Measurements from ENCODE around the gene ATXN1. TPM values are rescaled to one million over a fixed set of nuclear protein-coding genes. Genes with fewer than 3 reads are reported as not detected.

The ATXN1 gene
- total RNA-seq, 1 experiment from 2014 or later, result 27.0 TPM

DNA sequence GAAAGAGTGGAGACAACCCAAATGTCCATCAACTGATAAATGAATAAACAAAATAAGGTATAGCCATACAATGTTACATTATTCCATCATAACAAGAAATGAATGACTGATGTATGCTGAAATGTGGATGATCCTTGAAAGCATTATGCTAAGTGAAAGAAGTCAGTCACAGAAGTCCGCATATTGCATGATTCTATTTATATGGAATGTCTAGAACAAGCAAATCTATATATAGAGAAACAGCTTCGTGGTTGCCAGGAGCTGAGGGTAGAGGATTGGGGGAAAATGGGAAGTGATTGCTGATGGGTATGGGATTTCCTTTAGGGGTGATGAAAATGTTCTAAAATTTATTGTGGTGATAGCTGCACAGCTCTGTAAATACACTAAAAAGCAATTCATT is 196.8 kb downstream of the ATXN1 start:
- Histone ChIP-seq H4K20me1 (ENCODE audit: low read length) (no peaks in the 10 kb centered on the region), H3K4me2 (ENCODE audit: low read length) (no peak overlapping the region), H3K79me2 (ENCODE audit: low read length) (no peaks in the 10 kb centered on the region), H3K9me2 (replicated peaks; ENCODE audit: low read length) (no peaks in the 10 kb centered on the region), H3K27me3 (ENCODE audit: low read length) (no peaks in the 10 kb centered on the region), H3F3A (ENCODE audit: low read length, unreplicated experiment) (no peaks in the 10 kb centered on the region), H2AFZ (ENCODE audit: low read length) (no peak overlapping the region), H3K27ac (ENCODE audit: low read length) (no peak overlapping the region), H3K9me3 (ENCODE audit: low read length) (no peaks in the 10 kb centered on the region), H3K9ac (ENCODE audit: low read length) (no peak overlapping the region), H3K36me3 (ENCODE audit: low read depth, low read length) (no peaks in the 10 kb centered on the region), H3K4me3 (ENCODE audit: low read length) (no peak overlapping the region), H3K4me1 (ENCODE audit: insufficient read depth, low read length) (peaks cover 5% of the 10 kb centered on the region; the same call in 1 of the 2 replicates)
- no TSS peak for BruUV-seq (replicated peaks)
- TF ChIP-seq, protein P1, sequence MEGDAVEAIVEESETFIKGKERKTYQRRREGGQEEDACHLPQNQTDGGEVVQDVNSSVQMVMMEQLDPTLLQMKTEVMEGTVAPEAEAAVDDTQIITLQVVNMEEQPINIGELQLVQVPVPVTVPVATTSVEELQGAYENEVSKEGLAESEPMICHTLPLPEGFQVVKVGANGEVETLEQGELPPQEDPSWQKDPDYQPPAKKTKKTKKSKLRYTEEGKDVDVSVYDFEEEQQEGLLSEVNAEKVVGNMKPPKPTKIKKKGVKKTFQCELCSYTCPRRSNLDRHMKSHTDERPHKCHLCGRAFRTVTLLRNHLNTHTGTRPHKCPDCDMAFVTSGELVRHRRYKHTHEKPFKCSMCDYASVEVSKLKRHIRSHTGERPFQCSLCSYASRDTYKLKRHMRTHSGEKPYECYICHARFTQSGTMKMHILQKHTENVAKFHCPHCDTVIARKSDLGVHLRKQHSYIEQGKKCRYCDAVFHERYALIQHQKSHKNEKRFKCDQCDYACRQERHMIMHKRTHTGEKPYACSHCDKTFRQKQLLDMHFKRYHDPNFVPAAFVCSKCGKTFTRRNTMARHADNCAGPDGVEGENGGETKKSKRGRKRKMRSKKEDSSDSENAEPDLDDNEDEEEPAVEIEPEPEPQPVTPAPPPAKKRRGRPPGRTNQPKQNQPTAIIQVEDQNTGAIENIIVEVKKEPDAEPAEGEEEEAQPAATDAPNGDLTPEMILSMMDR (conservative IDR thresholded peaks at IDR 0.05; ENCODE audit: low read depth, low read length), result no peak
- TF ChIP-seq EZH2phosphoT487 (IDR thresholded peaks at IDR 0.05; ENCODE audit: borderline replicate concordance, low read length) (no peak), EZH2 (IDR thresholded peaks at IDR 0.05; ENCODE audit: low read length, unreplicated experiment) (no peak)
- POLR2A ChIA-PET (ENCODE audit: unreplicated experiment), result no interaction called here
- DNase-seq, result no peak
- no peak for ATAC-seq
- CTCF ChIA-PET, result interaction anchor here (0.6 kb wide), 1 partner anchor 206 kb away, joined by 3 read pairs; no protein-coding TSS in a partner anchor
- intact Hi-C loops (cut with micrococcal nuclease), result no loop called here

DNA sequence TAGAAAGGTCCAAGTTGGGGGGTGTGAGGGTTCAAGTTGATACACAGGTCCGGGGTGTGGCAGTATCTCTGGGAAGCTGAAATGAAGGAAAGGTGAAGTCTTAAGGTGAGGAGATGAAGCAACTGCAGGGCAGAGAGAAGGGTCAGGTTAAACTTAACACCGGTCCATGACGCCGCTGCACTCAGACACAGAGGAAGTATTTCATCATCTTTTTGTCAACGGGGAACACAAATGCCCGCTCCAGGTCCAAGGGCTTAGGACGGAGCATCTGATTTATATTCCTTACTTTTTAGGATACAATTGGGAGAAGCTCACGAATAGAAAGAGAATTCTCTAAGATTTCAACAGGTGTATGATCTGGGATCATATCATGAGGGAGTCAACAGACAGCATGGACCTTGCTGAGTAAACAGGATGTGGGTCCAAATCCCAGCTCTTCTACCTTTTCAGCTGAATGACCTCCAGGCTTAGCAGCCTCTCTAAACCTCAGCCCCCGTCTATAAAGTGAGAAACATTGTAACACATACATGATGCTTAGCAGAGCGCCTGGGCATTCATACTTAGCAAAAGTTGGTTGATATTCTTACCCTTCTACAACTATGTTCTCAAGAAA is 197.5 kb downstream of the ATXN1 start:
- no peak for ATAC-seq
- no peak overlapping the region for H3K4me3 ChIP-seq (ENCODE audit: low read length)
- DNase-seq, result no peak
- intact Hi-C loops (cut with micrococcal nuclease), result no loop called here
- H3K4me2 ChIP-seq (ENCODE audit: low read length), result no peak overlapping the region
- H3K9ac ChIP-seq (ENCODE audit: low read length), result no peak overlapping the region
- BruUV-seq (replicated peaks), result no TSS peak
- ChIA-PET POLR2A (ENCODE audit: unreplicated experiment) (no interaction called here), CTCF (no interaction called here)
- H2AFZ ChIP-seq (ENCODE audit: low read length), result no peak overlapping the region
- no peaks in the 10 kb centered on the region for H3K79me2 ChIP-seq (ENCODE audit: low read length)
- H3K36me3 ChIP-seq (ENCODE audit: low read depth, low read length), result no peaks in the 10 kb centered on the region
- peaks cover 5% of the 10 kb centered on the region; the same call in 1 of the 2 replicates for H3K4me1 ChIP-seq (ENCODE audit: insufficient read depth, low read length)
- no peak for TF ChIP-seq EZH2phosphoT487 (IDR thresholded peaks at IDR 0.05; ENCODE audit: borderline replicate concordance, low read length)
- no peak for TF ChIP-seq EZH2 (IDR thresholded peaks at IDR 0.05; ENCODE audit: low read length, unreplicated experiment)
- TF ChIP-seq, protein P1 (conservative IDR thresholded peaks at IDR 0.05; ENCODE audit: low read depth, low read length), result no peak
- H3K9me3 ChIP-seq (ENCODE audit: low read length), result no peaks in the 10 kb centered on the region
- no peaks in the 10 kb centered on the region for H3K27me3 ChIP-seq (ENCODE audit: low read length)
- no peaks in the 10 kb centered on the region for H3K9me2 ChIP-seq (replicated peaks; ENCODE audit: low read length)
- H4K20me1 ChIP-seq (ENCODE audit: low read length), result no peaks in the 10 kb centered on the region
- no peaks in the 10 kb centered on the region for H3F3A ChIP-seq (ENCODE audit: low read length, unreplicated experiment)
- H3K27ac ChIP-seq (ENCODE audit: low read length), result no peak overlapping the region

DNA sequence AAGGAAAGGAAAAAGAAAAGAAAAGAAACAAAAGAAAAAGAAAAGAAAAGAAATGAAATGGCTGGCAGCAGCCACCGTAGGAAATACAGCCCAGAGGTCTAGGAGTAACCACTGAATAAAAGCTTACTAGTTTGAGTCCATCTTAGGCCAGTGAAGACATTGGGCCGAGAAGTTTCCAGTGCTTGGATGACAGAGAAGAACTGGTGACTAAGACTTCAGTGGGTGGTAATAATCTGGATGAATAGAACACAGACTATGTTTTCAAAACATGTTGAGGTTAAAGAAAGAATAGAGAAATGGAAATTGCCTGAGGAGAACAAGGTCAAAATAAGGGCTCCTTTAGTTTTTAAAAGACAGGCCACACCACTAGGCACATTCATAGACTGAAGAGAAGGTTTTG is 198.8 kb downstream of the ATXN1 start:
- POLR2A ChIA-PET (ENCODE audit: unreplicated experiment), result no interaction called here
- no peak for DNase-seq
- no peak for ATAC-seq

More for the DNA sequence above, 198.8 kb downstream of the ATXN1 start:
- H3K9me3 ChIP-seq (ENCODE audit: low read length), result no peaks in the 10 kb centered on the region
- no peak overlapping the region for H3K4me3 ChIP-seq (ENCODE audit: low read length)
- no peaks in the 10 kb centered on the region for H3F3A ChIP-seq (ENCODE audit: low read length, unreplicated experiment)
- H3K4me2 ChIP-seq (ENCODE audit: low read length), result no peak overlapping the region
- CTCF ChIA-PET, result no interaction called here
- no peaks in the 10 kb centered on the region for H3K79me2 ChIP-seq (ENCODE audit: low read length)
- no peak overlapping the region for H2AFZ ChIP-seq (ENCODE audit: low read length)
- BruUV-seq (replicated peaks), result no TSS peak
- H3K27ac ChIP-seq (ENCODE audit: low read length), result no peak overlapping the region
- intact Hi-C loops (cut with micrococcal nuclease), result no loop called here
- no peaks in the 10 kb centered on the region for H3K9me2 ChIP-seq (replicated peaks; ENCODE audit: low read length)
- no peaks in the 10 kb centered on the region for H3K4me1 ChIP-seq (ENCODE audit: insufficient read depth, low read length)
- H3K36me3 ChIP-seq (ENCODE audit: low read depth, low read length), result no peaks in the 10 kb centered on the region
- H3K9ac ChIP-seq (ENCODE audit: low read length), result no peak overlapping the region
- TF ChIP-seq, protein P1 (conservative IDR thresholded peaks at IDR 0.05; ENCODE audit: low read depth, low read length), result no peak
- TF ChIP-seq EZH2 (IDR thresholded peaks at IDR 0.05; ENCODE audit: low read length, unreplicated experiment) (no peak), EZH2phosphoT487 (IDR thresholded peaks at IDR 0.05; ENCODE audit: borderline replicate concordance, low read length) (no peak)
- no peaks in the 10 kb centered on the region for H4K20me1 ChIP-seq (ENCODE audit: low read length)
- H3K27me3 ChIP-seq (ENCODE audit: low read length), result no peaks in the 10 kb centered on the region

Measured in PC-3 (cell line).